ENCODE data around the gene SNCA. TPM values are rescaled to one million over a fixed set of nuclear protein-coding genes. Genes with fewer than 3 reads are reported as not detected.

Gene SNCA
- total and polyA plus RNA-seq, 2 of the 8 experiments (the other 6 are each of a cell fraction or from before 2014, with no cell fraction given) = 8.5 to 16.8 TPM

DNA sequence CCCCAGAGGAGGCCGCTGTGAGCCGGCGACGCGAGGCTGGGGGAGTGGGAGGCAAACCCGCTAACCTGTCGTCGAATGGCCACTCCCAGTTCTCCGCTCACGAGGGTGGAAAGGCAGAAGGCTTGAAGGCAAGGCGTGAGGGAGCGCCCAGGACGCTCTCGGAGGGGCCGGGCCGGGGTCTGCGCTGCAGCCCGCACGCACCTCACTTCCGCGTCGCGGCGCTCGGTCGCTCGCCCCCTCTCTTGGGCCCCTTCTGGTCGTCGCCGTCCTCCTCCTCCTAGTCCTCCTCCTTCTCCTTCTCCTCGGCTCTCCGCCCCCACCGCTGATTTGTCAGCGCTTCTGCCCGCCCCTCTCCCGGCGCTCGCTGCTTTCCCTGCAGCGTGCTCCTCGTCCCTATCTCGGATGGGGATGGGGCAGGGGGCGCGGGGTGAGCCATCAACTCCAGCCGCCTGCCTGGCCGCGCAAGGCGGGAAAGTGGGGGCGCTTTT lies at the start of gene SNCA (continued):
- TF ChIP-seq POLR2A (IDR thresholded peaks at IDR 0.05; ENCODE audit: control extremely low read depth in 1 of 2, low read depth in 2 of 2, low read length in 2 of 2) (peak in 1 of 2 experiments; percentile 56; a peak in 2 of 3 replicates), BCL11A (IDR thresholded peaks at IDR 0.05; ENCODE audit: low read depth in 2 of 2, low read length in 2 of 2) (no peak), ASH2L (IDR thresholded peaks at IDR 0.05; ENCODE audit: low read length) (peak; percentile 86), CBX8 (IDR thresholded peaks at IDR 0.05; ENCODE audit: borderline replicate concordance, low read depth, low read length) (no peak), EZH2 (IDR thresholded peaks at IDR 0.05; ENCODE audit: low read depth, low read length, severe bottlenecking) (no peak), EP300 (IDR thresholded peaks at IDR 0.05; ENCODE audit: borderline replicate concordance in 1 of 2, low read depth in 2 of 2, low read length in 2 of 2) (no peak), EGR1 (IDR thresholded peaks at IDR 0.05; ENCODE audit: borderline replicate concordance, low read depth, low read length) (no peak), KDM5A (IDR thresholded peaks at IDR 0.05; ENCODE audit: low read length) (no peak), CHD1 (IDR thresholded peaks at IDR 0.05; ENCODE audit: low read depth, low read length) (no peak), SP2 (IDR thresholded peaks at IDR 0.05; ENCODE audit: low read length) (no peak), TAF1 (IDR thresholded peaks at IDR 0.05; ENCODE audit: low read depth, low read length) (peak; percentile 52; the same call in 1 of the 2 replicates), RFX5 (IDR thresholded peaks at IDR 0.05; ENCODE audit: borderline replicate concordance, low read depth, low read length) (no peak), CREB1 (IDR thresholded peaks at IDR 0.05) (peak; percentile 51), TEAD4 (IDR thresholded peaks at IDR 0.05; ENCODE audit: low read depth, low read length) (no peak), ATF3 (IDR thresholded peaks at IDR 0.05; ENCODE audit: insufficient read depth, low read depth, low read length) (no peak), CEBPB (IDR thresholded peaks at IDR 0.05; ENCODE audit: low read depth, low read length) (no peak), TBP (IDR thresholded peaks at IDR 0.05; ENCODE audit: low read depth, low read length) (peak; percentile 81), RXRA (IDR thresholded peaks at IDR 0.05; ENCODE audit: insufficient read depth, low read depth, low read length) (no peak), GTF2F1 (IDR thresholded peaks at IDR 0.05; ENCODE audit: borderline replicate concordance, low read depth, low read length) (no peak), SIX5 (IDR thresholded peaks at IDR 0.05; ENCODE audit: low read depth, low read length) (no peak), ATF2 (IDR thresholded peaks at IDR 0.05; ENCODE audit: low read length) (no peak), RBBP5 (IDR thresholded peaks at IDR 0.05; ENCODE audit: borderline replicate concordance, low read depth, low read length) (peak; percentile 64; the same call in 1 of the 2 replicates), SRF (IDR thresholded peaks at IDR 0.05; ENCODE audit: low read depth, low read length) (no peak), RNF2 (IDR thresholded peaks at IDR 0.05; ENCODE audit: borderline replicate concordance, low read depth, low read length, missing control alignments, poor library complexity, severe bottlenecking) (no peak)
